Fibroblast of mammary gland (primary cell): Measurements from ENCODE around the gene HK2.

Source experiments
- DNase-seq: peaks from one replicate; pipeline ENCODE4 v3.0.0-alpha.2; 2010; ENCODE audit warnings: low read depth
- H3K4me3 ChIP-seq: 2 replicates; pipeline ENCODE4 v1.5.1; 2011; ENCODE audit warnings: low read depth, mild to moderate bottlenecking, low read length, moderate library complexity; ENCODE audit not compliant: control insufficient read depth
- CTCF ChIP-seq: conservative IDR thresholded peaks from 2 replicates; pipeline ENCODE4 v1.5.1; 2011; ENCODE audit warnings: low read depth, low read length, inconsistent platforms; ENCODE audit not compliant: control insufficient read depth, insufficient read depth

HK2 gene

GRCh38 chr2:74858281-74858680 lies 24.4 kb downstream of the HK2 start:
- no peak overlapping the region for H3K4me3 ChIP-seq
- DNase-seq = no peak
- no peak for TF ChIP-seq CTCF

- H3K4me3 ChIP-seq = no peak overlapping the region
- TF ChIP-seq CTCF = no peak
- no peak for DNase-seq
Observed at GRCh38 chr2:74860079-74860478, 26.2 kb downstream of the HK2 start.

- no peak for TF ChIP-seq CTCF
- H3K4me3 ChIP-seq = no peak overlapping the region
- DNase-seq = no peak
Observed at GRCh38 chr2:74860521-74860920, 26.6 kb downstream of the HK2 start.

- TF ChIP-seq CTCF = no peak
- H3K4me3 ChIP-seq = no peak overlapping the region
- DNase-seq = no peak
Observed at GRCh38 chr2:74861531-74861930, 27.6 kb downstream of the HK2 start.

- no peak for TF ChIP-seq CTCF
- no peak overlapping the region for H3K4me3 ChIP-seq
- DNase-seq = no peak
Observed at GRCh38 chr2:74862020-74862964, 28.4 kb downstream of the HK2 start.

GRCh38 chr2:74863802-74864248 lies 29.9 kb downstream of the HK2 start:
- no peak overlapping the region for H3K4me3 ChIP-seq
- DNase-seq = no peak
- no peak for TF ChIP-seq CTCF
